GM12878 (cell line): ENCODE results near the gene CPA2. TPM values are rescaled to one million over a fixed set of nuclear protein-coding genes. Genes with fewer than 3 reads are reported as not detected.

Experiments
- ATAC-seq: fragments of 200-7000 bp; cut with Tn5 transposase; 3 replicates; pipeline ENCODE4 v1.9.1; 2020; ENCODE audit warnings: mild to moderate bottlenecking, moderate library complexity
- BruUV-seq: library from RNA; stranded (reverse); fragments of 400-500 nt; replicated peaks from 2 replicates; lab custom pipeline; 2021; lab: Mats Ljungman, UMichigan
- CTCF ChIA-PET: fragments of 300-600 bp; sonication (Branson Sonifier 250); formaldehyde crosslinking; extraction: SDS; loops from one replicate; lab custom pipeline; 2021; ENCODE audit warnings: inconsistent platforms; lab: Yijun Ruan, JAX
- POLR2A ChIA-PET: fragments of 350-600 bp; formaldehyde crosslinking; extraction: SDS; loops from one replicate; lab custom pipeline; 2021; ENCODE audit warnings: inconsistent platforms; lab: Charles Lee
- RAD21 ChIA-PET: fragments of 300-600 bp; sonication (Branson Sonifier 250); formaldehyde crosslinking; loops from one replicate; lab custom pipeline; 2023; ENCODE audit warnings: antibody characterized with exemption; ENCODE audit not compliant: unreplicated experiment; lab: Charles Lee
- SMC1A ChIA-PET: fragments of 300-600 bp; sonication (Branson Sonifier 250); formaldehyde crosslinking; loops from one replicate; lab custom pipeline; 2023; ENCODE audit not compliant: unreplicated experiment, uncharacterized antibody; lab: Charles Lee
- DNase-seq: peaks from one replicate; pipeline ENCODE4 v3.0.0-alpha.2; 2011; ENCODE audit warnings: low read depth, low spot score
- FAIRE-seq: peaks from 3 replicates; lab custom pipeline; 2011; peaks lifted over from hg19 to GRCh38; lab: Jason Lieb, UNC
- H2AFZ ChIP-seq: 2 replicates; pipeline ENCODE4 v1.6.0; 2011; ENCODE audit warnings: low read depth, low read length, control low read depth; ENCODE audit not compliant: control insufficient read depth
- H3K27ac ChIP-seq: 2 replicates; pipeline ENCODE4 v1.5.1; 2011; ENCODE audit warnings: control low read depth; ENCODE audit not compliant: control insufficient read depth, insufficient read depth
- H3K27me3 ChIP-seq, 2 experiments: replicated peaks in 1 of 2; 2 replicates each; pipeline versions ENCODE4 v1.6.0 to v1.6.1; 2011; ENCODE audit warnings: low read length in 1 of 2; ENCODE audit not compliant: control insufficient read depth in 2 of 2, insufficient read depth in 2 of 2
- H3K36me3 ChIP-seq, 2 experiments: 2 replicates each; pipeline ENCODE4 v1.5.1; 2011; ENCODE audit warnings: low read length in 1 of 2; ENCODE audit not compliant: control insufficient read depth in 2 of 2, insufficient read depth in 2 of 2
- H3K4me1 ChIP-seq: 2 replicates; pipeline ENCODE4 v1.6.1; 2011; ENCODE audit warnings: mild to moderate bottlenecking, low read length, moderate library complexity, mixed read lengths; ENCODE audit not compliant: control insufficient read depth, insufficient read depth
- H3K4me2 ChIP-seq: 2 replicates; pipeline ENCODE4 v1.6.0; 2011; ENCODE audit warnings: control low read depth; ENCODE audit not compliant: control insufficient read depth, insufficient read depth
- H3K4me3 ChIP-seq: fragments of 200-600 bp; sonication (generic); 2 replicates; pipeline ENCODE4 v1.5.1; 2016
- H3K79me2 ChIP-seq: 2 replicates; pipeline ENCODE4 v1.6.0; 2011; ENCODE audit warnings: low read length; ENCODE audit not compliant: control insufficient read depth, insufficient read depth
- H3K9ac ChIP-seq: 2 replicates; pipeline ENCODE4 v1.8.0; 2011; ENCODE audit warnings: low read length, control low read depth, mixed read lengths; ENCODE audit not compliant: control insufficient read depth, insufficient read depth
- H3K9me3 ChIP-seq: replicated peaks from 3 replicates; pipeline ENCODE4 v1.5.1; 2011; ENCODE audit warnings: mild to moderate bottlenecking, low read length; ENCODE audit not compliant: control insufficient read depth, insufficient read depth
- H4K20me1 ChIP-seq: 2 replicates; pipeline ENCODE4 v1.6.0; 2011; ENCODE audit not compliant: control insufficient read depth, insufficient read depth
- FOS ChIP-seq: IDR thresholded peaks from 3 replicates; pipeline ENCODE4 v1.6.1; 2011; ENCODE audit warnings: borderline replicate concordance; ENCODE audit not compliant: insufficient read length; ENCODE audit errors: extremely low read depth
- FOXK2 ChIP-seq: fragments of 450-650 bp; IDR thresholded peaks from 2 replicates; pipeline ENCODE4 v1.6.1; 2017; ENCODE audit warnings: mild to moderate bottlenecking, moderate library complexity
- FOXM1 ChIP-seq: IDR thresholded peaks from 2 replicates; pipeline ENCODE4 v1.6.1; 2012; ENCODE audit warnings: low read depth, mild to moderate bottlenecking, inconsistent platforms, low read length, moderate library complexity
- IRF4 ChIP-seq: IDR thresholded peaks from 2 replicates; pipeline ENCODE4 v1.6.1; 2011; ENCODE audit warnings: low read depth, low read length
- MTA2 ChIP-seq: fragments of 450-650 bp; IDR thresholded peaks from 2 replicates; pipeline ENCODE4 v1.6.1; 2016; ENCODE audit warnings: low read depth, mild to moderate bottlenecking, moderate library complexity
- NFYA ChIP-seq: IDR thresholded peaks from 2 replicates; pipeline ENCODE4 v1.6.1; 2011; ENCODE audit warnings: low read depth, mild to moderate bottlenecking, low read length, improper control_type of control experiment, borderline replicate concordance
- NR2C1 ChIP-seq: fragments of 450-650 bp; IDR thresholded peaks from 2 replicates; pipeline ENCODE4 v1.6.1; 2017; ENCODE audit warnings: antibody characterized with exemption, mild to moderate bottlenecking, moderate library complexity
- POLR2AphosphoS5 ChIP-seq: IDR thresholded peaks from 2 replicates; pipeline ENCODE4 v1.6.1; 2011; ENCODE audit warnings: mild to moderate bottlenecking, low read length, inconsistent platforms
- RELA ChIP-seq: fragments of 450-650 bp; IDR thresholded peaks from 2 replicates; pipeline ENCODE4 v1.8.0; 2014; ENCODE audit warnings: borderline replicate concordance; ENCODE audit not compliant: partially characterized antibody
- SMAD1 ChIP-seq: fragments of 450-650 bp; IDR thresholded peaks from 2 replicates; pipeline ENCODE4 v1.6.1; 2018; ENCODE audit warnings: mild to moderate bottlenecking, low read depth; ENCODE audit not compliant: partially characterized antibody
- SMC3 ChIP-seq: IDR thresholded peaks from 2 replicates; pipeline ENCODE4 v1.6.1; 2011; ENCODE audit warnings: low read length, improper control_type of control experiment, borderline replicate concordance
- SUZ12 ChIP-seq: fragments of 200-600 bp; sonication (generic); IDR thresholded peaks from one replicate; pipeline ENCODE4 v1.6.1; 2018; ENCODE audit warnings: antibody characterized with exemption, mild to moderate bottlenecking; ENCODE audit not compliant: unreplicated experiment
- WGBS: methylation state at CpG from one replicate; pipeline ENCODE4 v1.1.6; 2016; ENCODE audit warnings: low lambda C conversion rate; ENCODE audit not compliant: insufficient replicate concordance, insufficient coverage; ENCODE audit errors: missing lambda C conversion rate; 5-methylcytosine and 5-hydroxymethylcytosine counted together
- in situ Hi-C: fragments of 300-500 bp; cut with MboI; formaldehyde crosslinking; loops from 9 replicates; pipeline ENCODE4 v1.14.3; 2018; ENCODE audit warnings: mixed read lengths
- intact Hi-C: fragments of 100-400 bp; cut with micrococcal nuclease; formaldehyde crosslinking; loops from one replicate; pipeline ENCODE4 v1.14.2; 2022; ENCODE audit not compliant: unreplicated experiment
- polyA plus RNA-seq, 11 experiments: library from polyadenylated mRNA; depleted of rRNA in 4 of 11; unstranded in 6 of 11; stranded (reverse) in 5 of 11; fragments of >200 nt; fragmentation: Nextera tagmentation in 4 of 11; fragmentation: Illumina TruSeq in 1 of 11; extraction: Ambion mirVana in 4 of 11; extraction: Trizol in 1 of 11; gene quantifications; 1 replicate in 1 of 11; 2 replicates in 10 of 11; pipeline versions ENCODE4 v1.2.1 to v1.2.3, GENCODE V29; 2011 to 2016; ENCODE audit warnings: inconsistent platforms in 2 of 11, missing spikeins in 2 of 11, low read depth in 1 of 11
- total RNA-seq, 4 experiments: library from RNA; depleted of rRNA in 3 of 4; stranded (reverse); fragments of >200 nt in 3 of 4; fragmentation: Illumina TruSeq in 1 of 4; extraction: Trizol in 1 of 4; gene quantifications; 2 replicates each; pipeline versions ENCODE4 v1.2.1 to v1.2.3, GENCODE V29; 2013 to 2021
- TF ChIP-seq, protein P1 (sequence below): fragments of 450-650 bp; IDR thresholded peaks from 2 replicates; pipeline ENCODE4 v1.6.1; 2016; ENCODE audit warnings: mild to moderate bottlenecking
- TF ChIP-seq, protein P2 (sequence below): fragments of 450-650 bp; formaldehyde crosslinking; IDR thresholded peaks from 2 replicates; pipeline ENCODE4 v1.4.0; 2020; ENCODE audit warnings: mild to moderate bottlenecking, moderate library complexity
- TF ChIP-seq, protein P3 (sequence below), 3 experiments: IDR thresholded peaks in 2 of 3; conservative IDR thresholded peaks in 1 of 3; 2 replicates each; pipeline ENCODE4 v1.5.1; 2011; ENCODE audit warnings: low read depth in 3 of 3, low read length in 3 of 3, mild to moderate bottlenecking in 3 of 3, control low read depth in 2 of 3, moderate library complexity in 2 of 3, inconsistent platforms in 1 of 3, mixed read lengths in 1 of 3; ENCODE audit not compliant: control insufficient read depth in 2 of 3, insufficient read depth in 1 of 3; ENCODE audit errors: extremely low read depth in 1 of 3

CPA2 gene
- total and polyA plus RNA-seq, 10 of the 15 experiments (the other 5 are each of a cell fraction or from before 2014, with no cell fraction given), result 0.04 to 1.9 TPM; not detected in 8

DNA sequence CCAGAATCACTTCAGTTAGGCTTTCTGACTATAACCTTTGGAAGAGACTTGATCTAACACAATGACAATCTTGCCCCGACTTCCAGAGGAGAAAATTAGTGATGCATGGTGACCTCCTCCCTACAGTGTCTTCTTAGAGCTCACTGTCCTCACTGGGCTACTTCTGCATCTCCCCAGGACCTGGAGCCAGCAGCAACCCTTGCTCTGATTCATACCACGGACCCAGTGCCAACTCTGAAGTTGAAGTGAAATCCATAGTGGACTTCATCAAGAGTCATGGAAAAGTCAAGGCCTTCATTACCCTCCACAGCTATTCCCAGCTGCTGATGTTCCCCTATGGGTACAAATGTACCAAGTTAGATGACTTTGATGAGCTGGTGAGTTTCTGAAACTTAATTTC lies 12.6 kb downstream of the CPA2 start (continued):
- TF ChIP-seq, protein P1, sequence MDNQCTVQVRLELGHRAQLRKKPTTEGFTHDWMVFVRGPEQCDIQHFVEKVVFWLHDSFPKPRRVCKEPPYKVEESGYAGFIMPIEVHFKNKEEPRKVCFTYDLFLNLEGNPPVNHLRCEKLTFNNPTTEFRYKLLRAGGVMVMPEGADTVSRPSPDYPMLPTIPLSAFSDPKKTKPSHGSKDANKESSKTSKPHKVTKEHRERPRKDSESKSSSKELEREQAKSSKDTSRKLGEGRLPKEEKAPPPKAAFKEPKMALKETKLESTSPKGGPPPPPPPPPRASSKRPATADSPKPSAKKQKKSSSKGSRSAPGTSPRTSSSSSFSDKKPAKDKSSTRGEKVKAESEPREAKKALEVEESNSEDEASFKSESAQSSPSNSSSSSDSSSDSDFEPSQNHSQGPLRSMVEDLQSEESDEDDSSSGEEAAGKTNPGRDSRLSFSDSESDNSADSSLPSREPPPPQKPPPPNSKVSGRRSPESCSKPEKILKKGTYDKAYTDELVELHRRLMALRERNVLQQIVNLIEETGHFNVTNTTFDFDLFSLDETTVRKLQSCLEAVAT, result no peak
- TF ChIP-seq SMC3 (no peak), POLR2AphosphoS5 (no peak), SUZ12 (no peak)
- TF ChIP-seq, protein P2, sequence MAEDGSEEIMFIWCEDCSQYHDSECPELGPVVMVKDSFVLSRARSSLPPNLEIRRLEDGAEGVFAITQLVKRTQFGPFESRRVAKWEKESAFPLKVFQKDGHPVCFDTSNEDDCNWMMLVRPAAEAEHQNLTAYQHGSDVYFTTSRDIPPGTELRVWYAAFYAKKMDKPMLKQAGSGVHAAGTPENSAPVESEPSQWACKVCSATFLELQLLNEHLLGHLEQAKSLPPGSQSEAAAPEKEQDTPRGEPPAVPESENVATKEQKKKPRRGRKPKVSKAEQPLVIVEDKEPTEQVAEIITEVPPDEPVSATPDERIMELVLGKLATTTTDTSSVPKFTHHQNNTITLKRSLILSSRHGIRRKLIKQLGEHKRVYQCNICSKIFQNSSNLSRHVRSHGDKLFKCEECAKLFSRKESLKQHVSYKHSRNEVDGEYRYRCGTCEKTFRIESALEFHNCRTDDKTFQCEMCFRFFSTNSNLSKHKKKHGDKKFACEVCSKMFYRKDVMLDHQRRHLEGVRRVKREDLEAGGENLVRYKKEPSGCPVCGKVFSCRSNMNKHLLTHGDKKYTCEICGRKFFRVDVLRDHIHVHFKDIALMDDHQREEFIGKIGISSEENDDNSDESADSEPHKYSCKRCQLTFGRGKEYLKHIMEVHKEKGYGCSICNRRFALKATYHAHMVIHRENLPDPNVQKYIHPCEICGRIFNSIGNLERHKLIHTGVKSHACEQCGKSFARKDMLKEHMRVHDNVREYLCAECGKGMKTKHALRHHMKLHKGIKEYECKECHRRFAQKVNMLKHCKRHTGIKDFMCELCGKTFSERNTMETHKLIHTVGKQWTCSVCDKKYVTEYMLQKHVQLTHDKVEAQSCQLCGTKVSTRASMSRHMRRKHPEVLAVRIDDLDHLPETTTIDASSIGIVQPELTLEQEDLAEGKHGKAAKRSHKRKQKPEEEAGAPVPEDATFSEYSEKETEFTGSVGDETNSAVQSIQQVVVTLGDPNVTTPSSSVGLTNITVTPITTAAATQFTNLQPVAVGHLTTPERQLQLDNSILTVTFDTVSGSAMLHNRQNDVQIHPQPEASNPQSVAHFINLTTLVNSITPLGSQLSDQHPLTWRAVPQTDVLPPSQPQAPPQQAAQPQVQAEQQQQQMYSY (CRISPR knock-in tag), result no peak

DNA sequence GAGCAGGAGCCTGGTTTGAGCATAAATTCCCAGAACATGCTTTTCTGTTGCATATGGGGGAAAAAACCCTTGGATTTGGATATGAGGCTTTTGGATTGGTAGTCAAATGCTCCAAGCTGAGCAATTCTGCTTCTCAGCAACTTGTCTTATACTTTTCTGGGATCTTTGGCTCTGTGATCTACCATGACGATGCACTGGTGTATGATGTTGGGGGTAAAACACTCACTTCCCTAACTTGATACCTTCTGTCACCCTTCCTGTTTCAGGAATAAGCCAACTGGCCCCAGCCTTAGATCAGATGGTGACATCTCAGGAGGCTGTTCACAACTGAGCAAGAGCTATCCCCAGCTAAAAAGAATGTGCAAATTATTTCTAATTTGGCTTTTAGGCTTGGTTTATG lies 13.2 kb downstream of the CPA2 start:
- peaks cover 1 to 4% of the 10 kb centered on the region in 2 experiments; a peak in 1 of 4 replicates for H3K27me3 ChIP-seq
- DNase-seq (no peak), ATAC-seq (no peak), FAIRE-seq (no peak)
- no peaks in the 10 kb centered on the region for H3K4me1 ChIP-seq
- no peak overlapping the region for H3K4me2 ChIP-seq
- BruUV-seq, result no TSS peak
- H3K79me2 ChIP-seq, result no peaks in the 10 kb centered on the region
- in situ Hi-C loops (no loop called here), intact Hi-C loops (loop anchor here (10.0 kb wide), 1 partner anchor 65 kb away; no protein-coding TSS in a partner anchor)
- ChIA-PET SMC1A (interaction anchor here (0.7 to 1.4 kb wide), 2 partner anchors 205 to 216 kb away, joined by 4 to 5 read pairs; no protein-coding TSS in a partner anchor), POLR2A (no interaction called here), RAD21 (interaction anchor here (0.8 kb wide), 1 partner anchor 208 kb away, joined by 3 read pairs; no protein-coding TSS in a partner anchor), CTCF (no interaction called here)
- no peaks in the 10 kb centered on the region for H4K20me1 ChIP-seq
- no peak overlapping the region for H2AFZ ChIP-seq
- H3K4me3 ChIP-seq, result no peak overlapping the region
- H3K9ac ChIP-seq, result no peak overlapping the region
- WGBS, result 85% methylated on average over 1 of the region's 1 CpG
- H3K27ac ChIP-seq, result no peak overlapping the region
- H3K9me3 ChIP-seq, result no peaks in the 10 kb centered on the region
- H3K36me3 ChIP-seq, result no peaks in the 10 kb centered on the region
- TF ChIP-seq NFYA, result no peak
- TF ChIP-seq NR2C1, result no peak
- no peak for TF ChIP-seq FOS
- TF ChIP-seq FOXK2, result no peak
- TF ChIP-seq, protein P3, sequence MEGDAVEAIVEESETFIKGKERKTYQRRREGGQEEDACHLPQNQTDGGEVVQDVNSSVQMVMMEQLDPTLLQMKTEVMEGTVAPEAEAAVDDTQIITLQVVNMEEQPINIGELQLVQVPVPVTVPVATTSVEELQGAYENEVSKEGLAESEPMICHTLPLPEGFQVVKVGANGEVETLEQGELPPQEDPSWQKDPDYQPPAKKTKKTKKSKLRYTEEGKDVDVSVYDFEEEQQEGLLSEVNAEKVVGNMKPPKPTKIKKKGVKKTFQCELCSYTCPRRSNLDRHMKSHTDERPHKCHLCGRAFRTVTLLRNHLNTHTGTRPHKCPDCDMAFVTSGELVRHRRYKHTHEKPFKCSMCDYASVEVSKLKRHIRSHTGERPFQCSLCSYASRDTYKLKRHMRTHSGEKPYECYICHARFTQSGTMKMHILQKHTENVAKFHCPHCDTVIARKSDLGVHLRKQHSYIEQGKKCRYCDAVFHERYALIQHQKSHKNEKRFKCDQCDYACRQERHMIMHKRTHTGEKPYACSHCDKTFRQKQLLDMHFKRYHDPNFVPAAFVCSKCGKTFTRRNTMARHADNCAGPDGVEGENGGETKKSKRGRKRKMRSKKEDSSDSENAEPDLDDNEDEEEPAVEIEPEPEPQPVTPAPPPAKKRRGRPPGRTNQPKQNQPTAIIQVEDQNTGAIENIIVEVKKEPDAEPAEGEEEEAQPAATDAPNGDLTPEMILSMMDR (IDR thresholded peaks at IDR 0.05 in 2 of 3, conservative IDR thresholded peaks at IDR 0.05 in 1 of 3; ENCODE audit: control insufficient read depth in 2 of 3, extremely low read depth in 1 of 3, insufficient read depth in 1 of 3, low read depth in 3 of 3, low read length in 3 of 3), result no peak
- TF ChIP-seq IRF4, result no peak
- TF ChIP-seq MTA2, result no peak
- no peak for TF ChIP-seq SMAD1
- no peak for TF ChIP-seq FOXM1
- no peak for TF ChIP-seq RELA
- no peak for TF ChIP-seq SUZ12
